WTC11 (cell line): ENCODE measurements around the gene PLD5. TPM values are rescaled to one million over a fixed set of nuclear protein-coding genes. Genes with fewer than 3 reads are reported as not detected.

Experiments used
- ATAC-seq: fragments of 200-7000 bp; cut with Tn5 transposase; 2 replicates; pipeline ENCODE4 v1.10.0; 2021; ENCODE audit warnings: mild to moderate bottlenecking, moderate library complexity
- CTCF ChIA-PET: fragments of 300-600 bp; sonication (Branson Sonifier 250); formaldehyde crosslinking; loops from one replicate; lab custom pipeline; 2021; ENCODE audit warnings: antibody characterized with exemption; lab: Charles Lee
- POLR2A ChIA-PET: fragments of 350-600 bp; sonication (Branson Sonifier 250); formaldehyde crosslinking; loops from one replicate; lab custom pipeline; 2021; ENCODE audit warnings: antibody characterized with exemption; lab: Charles Lee
- DNase-seq: peaks from one replicate; pipeline ENCODE4 v3.0.0; 2021; ENCODE audit warnings: low spot score
- H3K27ac Mint-ChIP-seq: 2 replicates; pipeline ENCODE4 v1.8.0; 2021; ENCODE audit warnings: mixed read lengths
- H3K27me3 Mint-ChIP-seq: 2 replicates; pipeline ENCODE4 v1.8.0; 2021; ENCODE audit warnings: low read depth, mild to moderate bottlenecking, moderate library complexity, mixed read lengths
- H3K36me3 Mint-ChIP-seq: 2 replicates; pipeline ENCODE4 v1.8.0; 2021; ENCODE audit warnings: mixed read lengths
- H3K4me1 Mint-ChIP-seq: 2 replicates; pipeline ENCODE4 v1.8.0; 2022; ENCODE audit warnings: mixed read lengths
- H3K4me3 Mint-ChIP-seq: 2 replicates; pipeline ENCODE4 v1.8.0; 2021; ENCODE audit warnings: mild to moderate bottlenecking, moderate library complexity, mixed read lengths
- H3K9me3 Mint-ChIP-seq: 2 replicates; pipeline ENCODE4 v1.8.0; 2021; ENCODE audit warnings: mixed read lengths
- AR ChIP-seq: fragments of 250-450 bp; sonication (Bioruptor Pico); IDR thresholded peaks from 2 replicates; pipeline ENCODE4 v1.9.0; 2021; ENCODE audit warnings: mild to moderate bottlenecking
- CBFB ChIP-seq: sonication (generic); formaldehyde crosslinking; IDR thresholded peaks from 2 replicates; pipeline ENCODE4 v1.8.1; 2022; ENCODE audit warnings: mild to moderate bottlenecking, low read depth, missing genetic modification reagents
- CDX4 ChIP-seq: fragments of 250-450 bp; sonication (Bioruptor Pico); IDR thresholded peaks from 2 replicates; pipeline ENCODE4 v1.9.0; 2021; ENCODE audit warnings: moderate library complexity, mild to moderate bottlenecking, inconsistent platforms, borderline replicate concordance
- EMX1 ChIP-seq: fragments of 250-450 bp; sonication (Bioruptor Pico); IDR thresholded peaks from 2 replicates; pipeline ENCODE4 v1.8.0; 2021; ENCODE audit warnings: mild to moderate bottlenecking
- FOXP1 ChIP-seq: sonication (generic); formaldehyde crosslinking; IDR thresholded peaks from 2 replicates; pipeline ENCODE4 v1.8.0; 2022; ENCODE audit warnings: missing genetic modification reagents, mild to moderate bottlenecking, moderate library complexity, borderline replicate concordance
- GRHL2 ChIP-seq: fragments of 250-450 bp; sonication (Bioruptor Pico); IDR thresholded peaks from 2 replicates; pipeline ENCODE4 v1.8.0; 2022; ENCODE audit warnings: mild to moderate bottlenecking, moderate library complexity; ENCODE audit not compliant: insufficient replicate concordance, severe bottlenecking
- JUN ChIP-seq: sonication (generic); formaldehyde crosslinking; IDR thresholded peaks from 2 replicates; pipeline ENCODE4 v1.8.0; 2023; ENCODE audit warnings: mild to moderate bottlenecking, missing genetic modification reagents
- MXD4 ChIP-seq: fragments of 250-450 bp; sonication (Bioruptor Pico); IDR thresholded peaks from 2 replicates; pipeline ENCODE4 v1.8.0; 2021; ENCODE audit warnings: mild to moderate bottlenecking, moderate library complexity, borderline replicate concordance
- MYBL2 ChIP-seq: sonication (generic); formaldehyde crosslinking; IDR thresholded peaks from 2 replicates; pipeline ENCODE4 v1.8.1; 2023; ENCODE audit warnings: mild to moderate bottlenecking, moderate library complexity, missing genetic modification reagents
- NR1H2 ChIP-seq: sonication (generic); formaldehyde crosslinking; IDR thresholded peaks from 2 replicates; pipeline ENCODE4 v1.9.0; 2021; ENCODE audit warnings: mild to moderate bottlenecking, moderate library complexity, missing genetic modification reagents
- PRRX2 ChIP-seq: fragments of 250-450 bp; sonication (Bioruptor Pico); IDR thresholded peaks from 2 replicates; pipeline ENCODE4 v1.8.0; 2021; ENCODE audit warnings: mild to moderate bottlenecking
- SP1 ChIP-seq: sonication (generic); formaldehyde crosslinking; conservative IDR thresholded peaks from 2 replicates; pipeline ENCODE4 v1.8.1; 2022; ENCODE audit warnings: missing genetic modification reagents
- TCF7 ChIP-seq: sonication (generic); formaldehyde crosslinking; IDR thresholded peaks from 2 replicates; pipeline ENCODE4 v1.8.0; 2022; ENCODE audit warnings: mild to moderate bottlenecking, low read depth, missing genetic modification reagents, moderate library complexity
- ZNF281 ChIP-seq: sonication (generic); formaldehyde crosslinking; IDR thresholded peaks from 2 replicates; pipeline ENCODE4 v1.8.0; 2023; ENCODE audit warnings: mild to moderate bottlenecking, missing genetic modification reagents
- ZNF416 ChIP-seq: fragments of 250-450 bp; sonication (Bioruptor Pico); IDR thresholded peaks from 2 replicates; pipeline ENCODE4 v1.9.0; 2021; ENCODE audit warnings: mild to moderate bottlenecking, inconsistent platforms
- total RNA-seq: library from RNA; stranded (reverse); gene quantifications from 3 replicates; pipeline ENCODE4 v1.2.3, GENCODE V29; 2021
- TF ChIP-seq, protein P1 (sequence below): sonication (generic); formaldehyde crosslinking; IDR thresholded peaks from 2 replicates; pipeline ENCODE4 v1.8.1; 2022; ENCODE audit warnings: mild to moderate bottlenecking, missing genetic modification reagents, moderate library complexity, borderline replicate concordance
- TF ChIP-seq, protein P2 (sequence below): sonication (generic); formaldehyde crosslinking; IDR thresholded peaks from 2 replicates; pipeline ENCODE4 v1.8.1; 2022; ENCODE audit warnings: missing genetic modification reagents, borderline replicate concordance
- TF ChIP-seq, protein P3 (sequence below): sonication (generic); formaldehyde crosslinking; IDR thresholded peaks from 2 replicates; pipeline ENCODE4 v1.8.1; 2022; ENCODE audit warnings: mild to moderate bottlenecking, moderate library complexity, missing genetic modification reagents
- TF ChIP-seq, protein P4 (sequence below): sonication (generic); formaldehyde crosslinking; IDR thresholded peaks from 2 replicates; pipeline ENCODE4 v1.8.1; 2023; ENCODE audit warnings: mild to moderate bottlenecking, missing genetic modification reagents

The PLD5 gene
- total RNA-seq, 1 experiment from 2014 or later, result 6.4 TPM

GRCh38 chr1:242546849-242547729 is 22.6 kb upstream of the PLD5 start:
- H3K4me3 Mint-ChIP-seq, result no peak overlapping the region
- TF ChIP-seq JUN (CRISPR knock-in tag) (no peak), ZNF281 (CRISPR knock-in tag) (no peak), ZNF416 (CRISPR knock-in tag) (no peak), MYBL2 (no peak)
- TF ChIP-seq, protein P1, sequence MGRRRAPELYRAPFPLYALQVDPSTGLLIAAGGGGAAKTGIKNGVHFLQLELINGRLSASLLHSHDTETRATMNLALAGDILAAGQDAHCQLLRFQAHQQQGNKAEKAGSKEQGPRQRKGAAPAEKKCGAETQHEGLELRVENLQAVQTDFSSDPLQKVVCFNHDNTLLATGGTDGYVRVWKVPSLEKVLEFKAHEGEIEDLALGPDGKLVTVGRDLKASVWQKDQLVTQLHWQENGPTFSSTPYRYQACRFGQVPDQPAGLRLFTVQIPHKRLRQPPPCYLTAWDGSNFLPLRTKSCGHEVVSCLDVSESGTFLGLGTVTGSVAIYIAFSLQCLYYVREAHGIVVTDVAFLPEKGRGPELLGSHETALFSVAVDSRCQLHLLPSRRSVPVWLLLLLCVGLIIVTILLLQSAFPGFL, result no peak
- no peak overlapping the region for H3K27ac Mint-ChIP-seq
- H3K36me3 Mint-ChIP-seq, result no peaks in the 10 kb centered on the region
- H3K4me1 Mint-ChIP-seq, result peaks cover 12% of the 10 kb centered on the region
- CTCF ChIA-PET, result no interaction called here
- DNase-seq, result no peak
- ATAC-seq, result no peak
- H3K9me3 Mint-ChIP-seq, result no peaks in the 10 kb centered on the region
- POLR2A ChIA-PET, result no interaction called here
- no peaks in the 10 kb centered on the region for H3K27me3 Mint-ChIP-seq

- H3K4me1 Mint-ChIP-seq, result peaks cover 12% of the 10 kb centered on the region
- no peak for ATAC-seq
- DNase-seq, result no peak
- no peak overlapping the region for H3K4me3 Mint-ChIP-seq
- H3K9me3 Mint-ChIP-seq, result no peaks in the 10 kb centered on the region
- ChIA-PET CTCF (no interaction called here), POLR2A (no interaction called here)
- TF ChIP-seq EMX1 (CRISPR knock-in tag) (no peak), CDX4 (CRISPR knock-in tag) (no peak), NR1H2 (no peak), PRRX2 (no peak), GRHL2 (CRISPR knock-in tag) (no peak), CBFB (CRISPR knock-in tag) (no peak), TCF7 (no peak), AR (no peak), MXD4 (CRISPR knock-in tag) (no peak), FOXP1 (no peak), SP1 (CRISPR knock-in tag) (no peak), ZNF281 (CRISPR knock-in tag) (no peak)
- TF ChIP-seq, protein P2, sequence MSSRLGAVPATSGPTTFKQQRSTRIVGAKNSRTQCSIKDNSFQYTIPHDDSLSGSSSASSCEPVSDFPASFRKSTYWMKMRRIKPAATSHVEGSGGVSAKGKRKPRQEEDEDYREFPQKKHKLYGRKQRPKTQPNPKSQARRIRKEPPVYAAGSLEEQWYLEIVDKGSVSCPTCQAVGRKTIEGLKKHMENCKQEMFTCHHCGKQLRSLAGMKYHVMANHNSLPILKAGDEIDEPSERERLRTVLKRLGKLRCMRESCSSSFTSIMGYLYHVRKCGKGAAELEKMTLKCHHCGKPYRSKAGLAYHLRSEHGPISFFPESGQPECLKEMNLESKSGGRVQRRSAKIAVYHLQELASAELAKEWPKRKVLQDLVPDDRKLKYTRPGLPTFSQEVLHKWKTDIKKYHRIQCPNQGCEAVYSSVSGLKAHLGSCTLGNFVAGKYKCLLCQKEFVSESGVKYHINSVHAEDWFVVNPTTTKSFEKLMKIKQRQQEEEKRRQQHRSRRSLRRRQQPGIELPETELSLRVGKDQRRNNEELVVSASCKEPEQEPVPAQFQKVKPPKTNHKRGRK, result no peak
- TF ChIP-seq, protein P3, sequence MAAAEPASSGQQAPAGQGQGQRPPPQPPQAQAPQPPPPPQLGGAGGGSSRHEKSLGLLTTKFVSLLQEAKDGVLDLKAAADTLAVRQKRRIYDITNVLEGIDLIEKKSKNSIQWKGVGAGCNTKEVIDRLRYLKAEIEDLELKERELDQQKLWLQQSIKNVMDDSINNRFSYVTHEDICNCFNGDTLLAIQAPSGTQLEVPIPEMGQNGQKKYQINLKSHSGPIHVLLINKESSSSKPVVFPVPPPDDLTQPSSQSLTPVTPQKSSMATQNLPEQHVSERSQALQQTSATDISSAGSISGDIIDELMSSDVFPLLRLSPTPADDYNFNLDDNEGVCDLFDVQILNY (CRISPR knock-in tag), result no peak
- TF ChIP-seq, protein P4, sequence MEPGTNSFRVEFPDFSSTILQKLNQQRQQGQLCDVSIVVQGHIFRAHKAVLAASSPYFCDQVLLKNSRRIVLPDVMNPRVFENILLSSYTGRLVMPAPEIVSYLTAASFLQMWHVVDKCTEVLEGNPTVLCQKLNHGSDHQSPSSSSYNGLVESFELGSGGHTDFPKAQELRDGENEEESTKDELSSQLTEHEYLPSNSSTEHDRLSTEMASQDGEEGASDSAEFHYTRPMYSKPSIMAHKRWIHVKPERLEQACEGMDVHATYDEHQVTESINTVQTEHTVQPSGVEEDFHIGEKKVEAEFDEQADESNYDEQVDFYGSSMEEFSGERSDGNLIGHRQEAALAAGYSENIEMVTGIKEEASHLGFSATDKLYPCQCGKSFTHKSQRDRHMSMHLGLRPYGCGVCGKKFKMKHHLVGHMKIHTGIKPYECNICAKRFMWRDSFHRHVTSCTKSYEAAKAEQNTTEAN (CRISPR knock-in tag), result no peak
- H3K27ac Mint-ChIP-seq, result no peak overlapping the region
- no peaks in the 10 kb centered on the region for H3K36me3 Mint-ChIP-seq
- no peaks in the 10 kb centered on the region for H3K27me3 Mint-ChIP-seq
Measured at GRCh38 chr1:242546441-242546840, 21.9 kb upstream of the PLD5 start.
